Measurements from ENCODE around the gene HHATL. TPM values are rescaled to one million over a fixed set of nuclear protein-coding genes. Genes with fewer than 3 reads are reported as not detected.

The HHATL gene
- total and polyA plus RNA-seq, 10 of the 15 experiments (the other 5 are each of a cell fraction or from before 2014, with no cell fraction given), result not detected

- ChIA-PET RAD21 (ENCODE audit: unreplicated experiment) (interaction anchor here (0.6 to 1.0 kb wide), 2 partner anchors 41 to 134 kb away, joined by 3 read pairs; no protein-coding TSS in a partner anchor), CTCF (interaction anchor here (0.9 to 4.2 kb wide), 4 partner anchors 7 to 134 kb away, joined by 3 to 25 read pairs (median 4); no protein-coding TSS in a partner anchor), POLR2A (no interaction called here), SMC1A (ENCODE audit: uncharacterized antibody, unreplicated experiment) (no interaction called here)
- Histone ChIP-seq H3K9ac (ENCODE audit: control insufficient read depth, insufficient read depth, low read length) (no peak overlapping the region), H3K27me3 (replicated peaks in 1 of 2; ENCODE audit: control insufficient read depth in 2 of 2, insufficient read depth in 2 of 2, low read length in 1 of 2) (no peaks in the 10 kb centered on the region), H3K4me2 (ENCODE audit: control insufficient read depth, insufficient read depth) (no peak overlapping the region), H3K79me2 (ENCODE audit: control insufficient read depth, insufficient read depth, low read length) (no peaks in the 10 kb centered on the region), H3K36me3 (ENCODE audit: control insufficient read depth in 2 of 2, insufficient read depth in 2 of 2, low read length in 1 of 2) (no peaks in the 10 kb centered on the region), H3K4me3 (no peak overlapping the region), H4K20me1 (ENCODE audit: control insufficient read depth, insufficient read depth) (no peaks in the 10 kb centered on the region), H3K27ac (ENCODE audit: control insufficient read depth, insufficient read depth) (no peak overlapping the region), H3K9me3 (replicated peaks; ENCODE audit: control insufficient read depth, insufficient read depth, low read length) (no peaks in the 10 kb centered on the region), H2AFZ (ENCODE audit: control insufficient read depth, low read depth, low read length) (no peak overlapping the region), H3K4me1 (ENCODE audit: control insufficient read depth, insufficient read depth, low read length) (no peaks in the 10 kb centered on the region)
- 0% methylated on average over 6 of the region's 6 CpGs for WGBS (ENCODE audit: insufficient coverage, insufficient replicate concordance, low lambda C conversion rate, missing lambda C conversion rate)
- FAIRE-seq (no peak), DNase-seq (ENCODE audit: low read depth, low spot score) (no peak), ATAC-seq (no peak)
- intact Hi-C loops (cut with micrococcal nuclease; ENCODE audit: unreplicated experiment), result loop anchor here (10.0 kb wide), 1 partner anchor 203 kb away; no protein-coding TSS in a partner anchor
- in situ Hi-C loops (cut with MboI), result loop anchor here (10.0 kb wide), 1 partner anchor 173 kb away; no protein-coding TSS in a partner anchor
- BruUV-seq (replicated peaks), result no TSS peak
- TF ChIP-seq IRF3 (IDR thresholded peaks at IDR 0.05), result no peak
- no peak for TF ChIP-seq STAT3 (IDR thresholded peaks at IDR 0.05; ENCODE audit: low read depth, low read length)
- no peak for TF ChIP-seq SMARCA5 (IDR thresholded peaks at IDR 0.05)
- TF ChIP-seq E4F1 (IDR thresholded peaks at IDR 0.05; ENCODE audit: borderline replicate concordance, partially characterized antibody), result no peak
- TF ChIP-seq REST (IDR thresholded peaks at IDR 0.05; ENCODE audit: low read depth, low read length), result no peak
- no peak for TF ChIP-seq KAT2A (conservative IDR thresholded peaks at IDR 0.05; ENCODE audit: control insufficient read depth, low read depth, low read length)
Measured at GRCh38 chr3:42747581-42747980, 45.0 kb upstream of the HHATL start.
